Peyer's patch (tissue), 4 donors: ENCODE measurements around the gene KRTAP5-5. TPM values are rescaled to one million over a fixed set of nuclear protein-coding genes. Genes with fewer than 3 reads are reported as not detected.
"Not testable (repeated sequence)": the region's sequence is repeated elsewhere in the genome, so short reads cannot be mapped to it uniquely, and the experiment has no call there.

ENCODE experiments used
- DNase-seq, 3 donors: peaks; one replicate each; pipeline ENCODE4 v3.0.0-alpha.2; 2017 to 2019
- H3K27ac ChIP-seq, 4 donors: fragments of 200-600 bp; sonication (generic); one replicate each; pipeline ENCODE4 v1.5.1; 2016 to 2019
- H3K27me3 ChIP-seq, 2 donors: fragments of 200-600 bp; sonication (generic); one replicate each; pipeline ENCODE4 v1.5.1; 2019
- H3K36me3 ChIP-seq, 3 donors: fragments of 200-600 bp; sonication (generic); one replicate each; pipeline ENCODE4 v1.5.1; 2016 to 2019
- H3K4me1 ChIP-seq, 4 donors: fragments of 200-600 bp; sonication (generic); one replicate each; pipeline ENCODE4 v1.5.1; 2016 to 2019
- H3K4me3 ChIP-seq, 4 donors: fragments of 200-600 bp; sonication (generic); 1 replicate in 3 of 4; 2 replicates in 1 of 4; pipeline ENCODE4 v1.5.1; 2016 to 2019; ENCODE audit warnings: mild to moderate bottlenecking in 1 of 4
- H3K9me3 ChIP-seq, 4 donors: fragments of 200-600 bp; sonication (generic); one replicate each; pipeline ENCODE4 v1.5.1; 2016 to 2019; ENCODE audit warnings: mild to moderate bottlenecking in 1 of 4
- POLR2A ChIP-seq, 2 donors: fragments of 450-650 bp; IDR thresholded peaks; one replicate each; pipeline ENCODE4 v1.5.1; 2017; ENCODE audit warnings: antibody characterized with exemption in 2 of 2, mild to moderate bottlenecking in 2 of 2, moderate library complexity in 2 of 2
- total RNA-seq, 4 donors: library from RNA; depleted of rRNA; stranded (reverse); fragments of >200 nt; gene quantifications; one replicate each; pipeline ENCODE4 v1.1.0, GENCODE V29; 2016
- TF ChIP-seq, protein P1 (sequence below), 6 experiments: fragments of 450-650 bp in 4 of 6; fragments of 200-600 bp in 2 of 6; sonication (generic) in 1 of 6; IDR thresholded peaks; one replicate each; pipeline ENCODE4 v1.5.1; 2017 to 2019; ENCODE audit warnings: antibody characterized with exemption in 6 of 6, mild to moderate bottlenecking in 3 of 6, moderate library complexity in 1 of 6

The KRTAP5-5 gene
- total RNA-seq, 4 donors from 2014 or later = not detected

DNA sequence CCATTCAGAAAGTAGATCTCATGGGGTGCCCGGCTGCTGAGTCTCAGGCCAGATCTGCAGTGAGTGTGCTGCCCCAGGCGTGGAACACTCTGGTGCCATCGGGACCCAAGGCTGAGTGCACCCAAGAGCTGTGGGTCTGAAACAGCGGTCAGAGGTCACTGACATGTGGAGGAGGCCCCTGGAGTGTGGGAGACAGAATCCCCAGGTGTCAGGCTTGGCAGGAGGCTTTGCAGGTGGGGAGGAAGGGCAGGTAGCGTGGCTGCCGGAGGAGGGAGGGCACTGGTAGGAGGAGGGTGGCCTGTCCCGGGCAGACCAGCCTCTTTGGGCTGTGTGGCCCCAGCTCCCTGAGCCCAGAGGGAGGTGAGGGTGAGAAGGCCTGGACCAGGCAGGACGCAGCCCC, 35.7 kb downstream of the KRTAP5-5 start:
- H3K27ac ChIP-seq = no peak overlapping the region
- no peaks in the 10 kb centered on the region for H3K27me3 ChIP-seq
- no peak for DNase-seq
- H3K4me3 ChIP-seq = no peak overlapping the region
- H3K4me1 ChIP-seq = no peaks in the 10 kb centered on the region
- TF ChIP-seq POLR2A (IDR thresholded peaks at IDR 0.05) = no peak
- TF ChIP-seq, protein P1, sequence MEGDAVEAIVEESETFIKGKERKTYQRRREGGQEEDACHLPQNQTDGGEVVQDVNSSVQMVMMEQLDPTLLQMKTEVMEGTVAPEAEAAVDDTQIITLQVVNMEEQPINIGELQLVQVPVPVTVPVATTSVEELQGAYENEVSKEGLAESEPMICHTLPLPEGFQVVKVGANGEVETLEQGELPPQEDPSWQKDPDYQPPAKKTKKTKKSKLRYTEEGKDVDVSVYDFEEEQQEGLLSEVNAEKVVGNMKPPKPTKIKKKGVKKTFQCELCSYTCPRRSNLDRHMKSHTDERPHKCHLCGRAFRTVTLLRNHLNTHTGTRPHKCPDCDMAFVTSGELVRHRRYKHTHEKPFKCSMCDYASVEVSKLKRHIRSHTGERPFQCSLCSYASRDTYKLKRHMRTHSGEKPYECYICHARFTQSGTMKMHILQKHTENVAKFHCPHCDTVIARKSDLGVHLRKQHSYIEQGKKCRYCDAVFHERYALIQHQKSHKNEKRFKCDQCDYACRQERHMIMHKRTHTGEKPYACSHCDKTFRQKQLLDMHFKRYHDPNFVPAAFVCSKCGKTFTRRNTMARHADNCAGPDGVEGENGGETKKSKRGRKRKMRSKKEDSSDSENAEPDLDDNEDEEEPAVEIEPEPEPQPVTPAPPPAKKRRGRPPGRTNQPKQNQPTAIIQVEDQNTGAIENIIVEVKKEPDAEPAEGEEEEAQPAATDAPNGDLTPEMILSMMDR (IDR thresholded peaks at IDR 0.05) = no peak
- H3K36me3 ChIP-seq = no peaks in the 10 kb centered on the region
- no peaks in the 10 kb centered on the region for H3K9me3 ChIP-seq

DNA sequence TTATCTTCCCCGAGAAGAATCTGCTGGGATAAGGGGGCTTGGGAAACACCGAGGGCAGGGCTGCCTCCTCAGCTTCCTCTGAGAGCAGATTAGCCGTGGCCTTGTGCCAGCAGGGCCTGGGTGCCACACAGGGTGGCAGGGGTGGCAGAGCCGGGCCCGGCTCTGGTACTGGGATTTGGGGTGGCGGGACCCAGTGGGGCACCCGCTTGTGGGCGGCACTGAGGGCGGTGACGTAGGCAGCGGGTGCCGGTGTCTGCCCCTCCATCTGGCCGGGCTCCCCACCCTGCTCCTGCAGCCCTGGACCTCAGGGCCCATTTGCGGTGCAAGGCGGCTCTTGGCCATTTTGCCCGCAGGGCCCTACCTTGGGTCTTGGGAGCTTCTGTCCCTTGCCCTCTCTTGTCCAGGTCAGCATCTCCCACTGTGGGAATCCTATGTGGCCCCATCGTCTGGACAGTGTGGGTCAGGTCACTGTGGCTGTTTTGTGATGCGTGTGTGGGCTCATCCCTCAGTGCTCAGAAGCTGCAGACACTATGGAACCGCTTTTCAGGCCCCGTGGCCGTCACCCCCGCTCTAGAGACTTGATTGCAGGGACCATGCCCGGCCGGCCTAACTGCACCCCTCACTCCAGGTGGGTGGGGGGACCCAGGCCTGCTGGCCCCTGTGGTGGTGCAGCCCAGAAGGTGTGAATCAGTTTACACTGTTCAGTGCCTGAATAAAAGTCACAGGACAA, 37.7 kb downstream of the KRTAP5-5 start:
- H3K27me3 ChIP-seq = no peaks in the 10 kb centered on the region
- no peak overlapping the region for H3K27ac ChIP-seq
- no peaks in the 10 kb centered on the region for H3K36me3 ChIP-seq
- TF ChIP-seq, protein P1 (IDR thresholded peaks at IDR 0.05) = no peak
- no peak for TF ChIP-seq POLR2A (IDR thresholded peaks at IDR 0.05)
- no peak overlapping the region for H3K4me3 ChIP-seq
- H3K9me3 ChIP-seq = no peaks in the 10 kb centered on the region
- no peaks in the 10 kb centered on the region for H3K4me1 ChIP-seq
- peak in 2 of 3 donors; percentile 34 to 39 for DNase-seq

- no peak overlapping the region for H3K4me3 ChIP-seq
- H3K36me3 ChIP-seq = no peaks in the 10 kb centered on the region
- H3K27ac ChIP-seq = no peak overlapping the region
- no peaks in the 10 kb centered on the region for H3K9me3 ChIP-seq
- no peak for TF ChIP-seq POLR2A (IDR thresholded peaks at IDR 0.05)
- TF ChIP-seq, protein P1 (IDR thresholded peaks at IDR 0.05) = no peak
- H3K27me3 ChIP-seq = no peaks in the 10 kb centered on the region
- peak in 1 of 3 donors; percentile 40 for DNase-seq
- H3K4me1 ChIP-seq = no peaks in the 10 kb centered on the region
Measured at GRCh38 chr11:1667906-1668305, 38.3 kb downstream of the KRTAP5-5 start.

DNA sequence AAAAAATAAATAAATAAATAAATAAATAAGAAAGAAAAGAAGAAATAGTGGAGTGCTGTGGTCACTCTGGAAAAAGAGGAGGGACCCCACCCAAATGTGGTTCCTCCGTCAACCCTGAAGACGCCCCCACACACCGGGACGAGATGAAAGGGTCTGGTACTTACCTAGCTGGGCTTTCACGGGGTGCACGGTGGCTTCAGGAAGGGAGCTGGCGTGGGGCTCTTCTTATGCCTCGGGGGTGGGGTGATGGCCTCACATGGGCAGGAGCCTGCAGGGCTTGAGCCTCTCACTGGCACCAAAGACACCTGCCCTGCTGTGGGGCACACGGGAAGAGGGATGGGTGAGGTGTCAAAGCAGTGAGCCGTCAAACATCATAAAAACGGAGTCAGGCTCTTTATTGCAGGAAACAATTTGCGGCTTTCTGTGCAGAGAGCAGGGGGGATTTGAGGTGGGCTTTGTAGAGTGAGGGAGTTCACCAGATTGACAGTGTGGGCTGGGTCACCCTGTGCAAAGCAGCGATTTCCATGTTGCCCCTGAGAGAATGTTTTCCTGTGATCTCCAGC, 39.4 kb downstream of the KRTAP5-5 start:
- no peaks in the 10 kb centered on the region for H3K4me1 ChIP-seq
- no peak overlapping the region for H3K4me3 ChIP-seq
- TF ChIP-seq, protein P1 (IDR thresholded peaks at IDR 0.05) = no peak
- no peak for TF ChIP-seq POLR2A (IDR thresholded peaks at IDR 0.05)
- H3K27me3 ChIP-seq = no peaks in the 10 kb centered on the region
- H3K9me3 ChIP-seq = no peaks in the 10 kb centered on the region
- no peaks in the 10 kb centered on the region for H3K36me3 ChIP-seq
- H3K27ac ChIP-seq = no peak overlapping the region
- DNase-seq = peak in 1 of 3 donors; percentile 29

GRCh38 chr11:1669546-1670218, 40.1 kb downstream of the KRTAP5-5 start:
- Histone ChIP-seq H3K27ac (no peak overlapping the region), H3K27me3 (no peaks in the 10 kb centered on the region), H3K36me3 (no peaks in the 10 kb centered on the region), H3K4me1 (no peaks in the 10 kb centered on the region), H3K9me3 (no peaks in the 10 kb centered on the region), H3K4me3 (no peak overlapping the region)
- DNase-seq = peak in 1 of 3 donors; percentile 37
- no peak for TF ChIP-seq POLR2A (IDR thresholded peaks at IDR 0.05)
- TF ChIP-seq, protein P1 (IDR thresholded peaks at IDR 0.05) = no peak

GRCh38 chr11:1670457-1670856, 40.9 kb downstream of the KRTAP5-5 start:
- H3K9me3 ChIP-seq, H3K4me1 ChIP-seq, H3K27ac ChIP-seq, H3K27me3 ChIP-seq, H3K4me3 ChIP-seq, H3K36me3 ChIP-seq: not testable (repeated sequence)
- DNase-seq = peak in 1 of 3 donors; percentile 17
